ENCODE results near the gene YARS1. TPM values are rescaled to one million over a fixed set of nuclear protein-coding genes. Genes with fewer than 3 reads are reported as not detected.
A peak's percentile ranks its signal among the peaks of the same experiment; 100 is the strongest.

Gene YARS1
- total RNA-seq, 1 donor, result 199 TPM

DNA sequence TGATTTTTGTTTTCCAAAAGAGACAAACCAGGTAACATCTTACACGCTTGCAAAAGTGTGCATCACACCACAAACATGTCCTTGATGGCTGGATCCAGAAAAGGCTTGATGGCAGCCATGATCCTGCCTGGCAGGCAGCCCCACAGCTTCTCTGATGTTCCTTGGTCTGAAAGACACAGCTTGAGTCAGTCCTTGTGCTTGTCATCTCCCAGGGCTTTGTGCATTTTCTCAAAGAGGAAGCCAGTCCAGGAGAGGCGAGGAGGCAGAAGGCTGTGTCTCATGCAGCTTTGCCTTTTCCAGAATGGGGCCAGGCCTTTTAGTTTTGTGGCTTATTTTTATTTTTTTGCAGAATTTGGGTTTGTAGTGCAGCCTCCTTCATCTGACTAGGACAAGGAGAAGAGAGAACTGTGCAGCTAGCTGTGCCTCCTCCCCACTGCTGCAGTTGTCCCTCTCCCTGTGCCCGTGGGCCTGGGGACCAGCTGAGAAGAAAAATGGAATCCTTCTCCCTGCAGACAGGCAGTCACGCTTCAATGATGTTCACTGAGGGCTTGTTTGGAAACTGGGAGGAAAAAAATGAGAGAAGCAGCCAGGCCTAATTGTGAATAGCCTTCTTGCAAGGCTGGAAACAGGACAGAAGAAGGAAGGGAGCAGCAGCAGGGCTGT is 46.2 kb upstream of the YARS1 start:
- no peaks in the 10 kb centered on the region for H3K79me2 ChIP-seq (ENCODE audit: insufficient read depth, low read length)
- no peaks in the 10 kb centered on the region for H3K27me3 ChIP-seq (ENCODE audit: insufficient read depth, low read length)

DNA sequence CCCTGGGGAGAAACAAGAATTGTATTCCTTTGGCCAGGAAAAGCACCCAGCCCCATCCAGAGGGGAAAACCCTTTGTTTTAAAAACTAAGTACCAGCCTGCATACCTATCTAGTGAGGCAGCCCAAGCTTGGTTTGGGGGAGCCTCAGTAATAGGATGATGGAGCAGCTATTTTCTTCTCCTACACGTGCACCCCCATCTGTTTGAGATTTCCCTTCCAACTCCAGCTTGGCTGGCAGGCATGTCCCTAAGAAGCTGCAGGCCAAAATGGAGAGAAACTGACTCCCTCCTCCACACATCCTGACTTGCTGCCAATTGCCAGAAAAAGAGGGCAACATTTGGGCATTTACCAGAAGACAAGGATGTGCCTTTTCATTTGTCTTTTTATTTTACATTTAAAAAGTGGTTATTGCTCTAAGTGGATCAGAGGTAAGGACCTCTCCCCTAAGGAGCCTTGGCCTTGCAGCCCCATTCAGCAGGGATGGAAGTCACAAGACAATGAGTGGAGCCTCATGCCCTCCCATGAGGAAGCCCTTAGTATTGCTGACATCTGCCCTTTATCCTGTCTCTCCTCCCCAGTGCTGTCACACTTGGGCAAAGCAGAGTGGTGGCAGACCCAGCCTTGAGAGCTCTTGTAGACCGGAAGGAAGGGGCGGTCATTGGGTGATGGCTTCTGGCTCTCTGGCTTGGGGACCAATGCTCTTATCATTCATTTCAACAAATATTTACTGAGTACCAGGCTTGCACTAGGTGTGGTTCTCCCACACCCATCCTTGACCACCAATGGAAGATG is 44.9 kb upstream of the YARS1 start:
- DNase-seq (ENCODE audit: insufficient read length, low spot score, missing footprints), result peak; percentile 73
- Histone ChIP-seq H3K27ac (ENCODE audit: low read depth, low read length) (no peak overlapping the region), H3K79me2 (ENCODE audit: insufficient read depth, low read length) (no peaks in the 10 kb centered on the region), H3K4me2 (ENCODE audit: insufficient read depth, low read length) (no peak overlapping the region), H2AFZ (ENCODE audit: low read length) (no peak overlapping the region), H3K9me3 (ENCODE audit: low read depth, low read length) (no peaks in the 10 kb centered on the region), H3K36me3 (ENCODE audit: insufficient read depth, low read length) (peaks cover 8% of the 10 kb centered on the region), H3K27me3 (ENCODE audit: insufficient read depth, low read length) (no peaks in the 10 kb centered on the region), H4K20me1 (ENCODE audit: insufficient read depth, low read length) (no peaks in the 10 kb centered on the region), H3K4me1 (ENCODE audit: insufficient read depth, low read length) (peaks cover 10% of the 10 kb centered on the region), H3K4me3 (ENCODE audit: insufficient read depth, low read length) (no peak overlapping the region)
- TF ChIP-seq, protein P1, sequence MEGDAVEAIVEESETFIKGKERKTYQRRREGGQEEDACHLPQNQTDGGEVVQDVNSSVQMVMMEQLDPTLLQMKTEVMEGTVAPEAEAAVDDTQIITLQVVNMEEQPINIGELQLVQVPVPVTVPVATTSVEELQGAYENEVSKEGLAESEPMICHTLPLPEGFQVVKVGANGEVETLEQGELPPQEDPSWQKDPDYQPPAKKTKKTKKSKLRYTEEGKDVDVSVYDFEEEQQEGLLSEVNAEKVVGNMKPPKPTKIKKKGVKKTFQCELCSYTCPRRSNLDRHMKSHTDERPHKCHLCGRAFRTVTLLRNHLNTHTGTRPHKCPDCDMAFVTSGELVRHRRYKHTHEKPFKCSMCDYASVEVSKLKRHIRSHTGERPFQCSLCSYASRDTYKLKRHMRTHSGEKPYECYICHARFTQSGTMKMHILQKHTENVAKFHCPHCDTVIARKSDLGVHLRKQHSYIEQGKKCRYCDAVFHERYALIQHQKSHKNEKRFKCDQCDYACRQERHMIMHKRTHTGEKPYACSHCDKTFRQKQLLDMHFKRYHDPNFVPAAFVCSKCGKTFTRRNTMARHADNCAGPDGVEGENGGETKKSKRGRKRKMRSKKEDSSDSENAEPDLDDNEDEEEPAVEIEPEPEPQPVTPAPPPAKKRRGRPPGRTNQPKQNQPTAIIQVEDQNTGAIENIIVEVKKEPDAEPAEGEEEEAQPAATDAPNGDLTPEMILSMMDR (IDR thresholded peaks at IDR 0.05; ENCODE audit: extremely low read depth, low read depth, low read length), result no peak

More for the DNA sequence above, 46.2 kb upstream of the YARS1 start:
- H3K4me1 ChIP-seq (ENCODE audit: insufficient read depth, low read length), result peaks cover 10% of the 10 kb centered on the region
- no peaks in the 10 kb centered on the region for H4K20me1 ChIP-seq (ENCODE audit: insufficient read depth, low read length)
- no peak overlapping the region for H3K27ac ChIP-seq (ENCODE audit: low read depth, low read length)
- TF ChIP-seq, protein P1 (IDR thresholded peaks at IDR 0.05; ENCODE audit: extremely low read depth, low read depth, low read length), result no peak
- no peaks in the 10 kb centered on the region for H3K9me3 ChIP-seq (ENCODE audit: low read depth, low read length)
- H3K4me2 ChIP-seq (ENCODE audit: insufficient read depth, low read length), result no peak overlapping the region
- no peak overlapping the region for H2AFZ ChIP-seq (ENCODE audit: low read length)
- DNase-seq (ENCODE audit: insufficient read length, low spot score, missing footprints), result no peak
- peaks cover 7% of the 10 kb centered on the region for H3K36me3 ChIP-seq (ENCODE audit: insufficient read depth, low read length)
- H3K4me3 ChIP-seq (ENCODE audit: insufficient read depth, low read length), result no peak overlapping the region

DNA sequence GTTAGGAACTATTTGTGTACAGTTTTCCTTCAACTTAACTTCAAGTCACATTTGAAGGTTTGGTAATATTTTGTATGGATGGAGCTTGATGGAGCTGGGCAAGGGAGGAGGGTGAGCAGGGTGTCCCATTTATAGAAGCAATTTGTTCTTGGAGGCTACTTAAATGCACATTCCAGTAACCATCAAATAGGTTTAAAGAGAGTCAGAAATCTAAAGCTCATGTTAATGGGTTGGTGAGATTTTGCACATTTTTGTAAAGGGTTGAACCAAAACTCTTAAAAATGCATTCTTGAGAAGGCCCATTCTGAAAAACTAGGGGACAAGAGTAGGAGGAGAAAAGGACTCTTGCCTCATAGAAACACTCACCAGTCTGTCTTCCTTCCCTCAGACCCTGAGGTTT is 43.4 kb upstream of the YARS1 start:
- Histone ChIP-seq H2AFZ (ENCODE audit: low read length) (no peak overlapping the region), H3K9me3 (ENCODE audit: low read depth, low read length) (no peaks in the 10 kb centered on the region), H4K20me1 (ENCODE audit: insufficient read depth, low read length) (no peaks in the 10 kb centered on the region), H3K27ac (ENCODE audit: low read depth, low read length) (no peak overlapping the region), H3K79me2 (ENCODE audit: insufficient read depth, low read length) (no peaks in the 10 kb centered on the region), H3K36me3 (ENCODE audit: insufficient read depth, low read length) (peaks cover 13% of the 10 kb centered on the region), H3K4me3 (ENCODE audit: insufficient read depth, low read length) (no peak overlapping the region), H3K4me2 (ENCODE audit: insufficient read depth, low read length) (no peak overlapping the region), H3K4me1 (ENCODE audit: insufficient read depth, low read length) (peaks cover 10% of the 10 kb centered on the region), H3K27me3 (ENCODE audit: insufficient read depth, low read length) (no peaks in the 10 kb centered on the region)
- DNase-seq (ENCODE audit: insufficient read length, low spot score, missing footprints), result no peak
- TF ChIP-seq, protein P1 (IDR thresholded peaks at IDR 0.05; ENCODE audit: extremely low read depth, low read depth, low read length), result no peak

DNA sequence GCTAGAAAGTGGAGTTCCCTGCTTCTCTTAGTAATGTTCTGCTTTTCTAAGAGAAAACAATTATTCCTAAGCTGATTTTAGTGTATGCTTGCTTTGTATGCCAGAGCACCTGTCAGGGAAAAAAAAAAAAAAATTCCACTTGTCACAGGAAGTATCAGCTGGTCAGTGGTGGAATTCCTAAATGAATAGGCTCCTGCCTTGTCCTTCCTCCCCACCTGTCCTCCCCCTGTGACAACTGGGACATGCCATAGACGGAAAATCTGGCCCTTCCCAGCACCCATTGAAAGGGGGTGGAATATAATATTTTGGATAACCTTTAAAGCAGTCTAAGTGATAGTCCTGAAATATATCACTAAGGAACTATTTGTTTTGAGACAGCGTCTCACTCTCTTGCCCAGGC is 42.8 kb upstream of the YARS1 start:
- Histone ChIP-seq H3K27me3 (ENCODE audit: insufficient read depth, low read length) (no peaks in the 10 kb centered on the region), H3K4me1 (ENCODE audit: insufficient read depth, low read length) (peaks cover 10% of the 10 kb centered on the region), H3K36me3 (ENCODE audit: insufficient read depth, low read length) (peaks cover 17% of the 10 kb centered on the region), H3K4me3 (ENCODE audit: insufficient read depth, low read length) (no peak overlapping the region), H3K9me3 (ENCODE audit: low read depth, low read length) (no peaks in the 10 kb centered on the region), H3K27ac (ENCODE audit: low read depth, low read length) (no peak overlapping the region), H2AFZ (ENCODE audit: low read length) (no peak overlapping the region), H3K4me2 (ENCODE audit: insufficient read depth, low read length) (no peak overlapping the region), H3K79me2 (ENCODE audit: insufficient read depth, low read length) (no peaks in the 10 kb centered on the region), H4K20me1 (ENCODE audit: insufficient read depth, low read length) (no peaks in the 10 kb centered on the region)
- DNase-seq (ENCODE audit: insufficient read length, low spot score, missing footprints), result no peak
- TF ChIP-seq, protein P1 (IDR thresholded peaks at IDR 0.05; ENCODE audit: extremely low read depth, low read depth, low read length), result no peak

Measured in osteoblast (primary cell).